H1 (cell line): ENCODE data around the gene CCDC91. TPM values are rescaled to one million over a fixed set of nuclear protein-coding genes. Genes with fewer than 3 reads are reported as not detected.

ENCODE experiments used
- CHD1 ChIP-seq: IDR thresholded peaks from 2 replicates; pipeline ENCODE4 v1.6.1; 2012; ENCODE audit warnings: low read depth, low read length, improper control_type of control experiment
- polyA plus RNA-seq, 7 experiments: library from polyadenylated mRNA; depleted of rRNA in 3 of 7; stranded (reverse) in 5 of 7; unstranded in 2 of 7; fragments of >200 nt in 5 of 7; fragments of 200-250 nt in 2 of 7; gene quantifications; 1 replicate in 5 of 7; 2 replicates in 1 of 7; 4 replicates in 1 of 7; pipeline versions ENCODE4 v1.2.1 to v1.2.3, GENCODE V29; 2011 to 2013; ENCODE audit warnings: missing spikeins in 2 of 7, mixed read lengths in 2 of 7
- total RNA-seq: library from RNA; stranded (reverse); fragmentation: NEBNext Ultra II Directional; extraction: Animal tissue kit (Norgen Biotek cat#: 25700); gene quantifications from 2 replicates; pipeline ENCODE4 v1.2.1, GENCODE V29; 2021

CCDC91 gene
- total and polyA plus RNA-seq, 2 of the 8 experiments (the other 6 are each of a cell fraction or from before 2014, with no cell fraction given), result 8.6 to 23.1 TPM

DNA sequence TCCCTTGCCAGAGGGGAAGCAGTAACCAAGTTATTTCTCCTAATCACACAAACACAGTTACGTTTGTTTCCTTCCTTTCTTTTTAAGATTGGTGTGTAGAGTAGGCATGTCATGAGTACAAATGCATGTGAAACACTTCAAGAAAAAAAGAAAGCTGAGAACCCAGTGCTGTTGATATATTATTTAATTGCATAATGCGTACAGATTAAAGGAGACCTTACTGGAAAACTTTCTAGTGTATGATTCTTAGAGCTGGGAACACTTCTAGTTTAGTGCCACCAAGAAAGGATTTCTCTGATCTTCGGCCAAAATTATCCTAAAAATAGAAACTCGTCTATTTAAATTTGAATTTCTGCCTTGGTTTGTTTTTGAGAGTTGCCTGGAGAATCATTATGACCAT is 365.5 kb downstream of the CCDC91 start (continued):
- TF ChIP-seq CHD1, result no peak
